GM21423 (cell line): ENCODE data around the gene NTNG1.

ENCODE experiments used
- ATAC-seq: cut with Tn5 transposase; IDR thresholded peaks from one replicate; pipeline ENCODE4 v1.9.1; 2021; ENCODE audit warnings: mild to moderate bottlenecking, moderate library complexity; ENCODE audit not compliant: unreplicated experiment

NTNG1 gene

DNA sequence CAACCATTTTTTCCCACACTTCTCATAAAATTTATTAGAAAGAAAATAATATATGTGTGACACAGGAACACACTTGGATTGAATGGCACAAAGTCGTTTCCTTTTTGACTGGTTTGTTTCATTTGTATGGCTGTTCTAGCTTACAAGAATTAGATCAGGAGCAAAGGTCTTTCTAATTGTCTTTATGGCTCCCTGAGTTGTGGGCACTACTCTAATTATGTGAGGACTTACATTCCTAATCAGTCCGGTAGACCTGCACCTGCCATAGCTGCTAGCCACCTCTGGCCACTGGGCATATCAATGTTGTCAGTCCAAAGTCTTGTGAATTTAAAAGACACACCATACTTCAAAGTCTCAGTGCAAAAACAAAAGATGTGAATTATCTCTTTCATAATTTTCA, 346.7 kb downstream of the NTNG1 start:
- no peak for ATAC-seq

DNA sequence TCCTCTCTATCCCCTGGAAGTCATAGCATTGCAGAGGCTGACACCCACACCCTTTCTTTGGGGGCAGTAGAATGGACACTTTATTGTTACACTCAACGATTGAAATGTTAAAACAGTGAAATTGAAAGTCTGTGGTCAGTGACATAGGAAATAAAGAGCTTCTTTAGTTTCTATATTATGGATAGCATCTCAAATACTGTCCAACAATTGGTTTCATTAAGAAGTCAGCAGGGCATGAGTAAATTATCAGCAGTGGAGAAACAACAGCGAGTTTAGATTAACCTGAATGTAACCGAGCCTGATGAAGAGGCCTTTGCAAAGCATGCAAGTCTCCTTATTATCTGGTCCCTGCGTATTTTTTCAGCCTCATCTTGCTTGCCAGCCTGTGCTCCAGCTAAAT, 350.7 kb downstream of the NTNG1 start:
- no peak for ATAC-seq

DNA sequence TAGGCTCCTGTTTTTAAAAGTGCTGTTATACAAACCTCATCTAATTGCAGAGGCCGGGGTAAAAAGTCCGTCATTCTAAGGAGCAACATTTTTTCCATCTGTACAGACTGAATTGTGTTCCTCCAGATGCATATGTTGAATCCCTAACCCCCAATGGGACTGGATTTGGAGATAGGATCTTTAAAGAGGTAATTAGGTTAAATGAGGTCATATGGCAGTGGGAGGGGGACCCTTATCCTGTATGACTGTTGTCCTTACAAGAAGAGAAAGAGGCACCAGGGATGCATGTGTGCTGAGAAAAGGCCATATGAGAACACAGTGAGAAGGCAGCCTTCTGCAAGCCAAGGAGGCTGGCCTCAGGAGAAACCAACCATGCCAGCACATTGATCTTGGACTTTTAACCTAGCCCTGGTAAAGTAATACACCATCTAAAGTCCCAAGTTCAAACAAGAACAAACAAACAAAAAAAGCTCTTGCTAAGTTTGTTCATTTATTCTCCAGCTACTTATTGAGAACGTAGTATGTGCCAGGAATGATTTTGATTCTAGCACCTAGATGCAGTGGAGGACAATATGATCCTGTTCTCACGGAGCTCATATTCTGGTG, 352.4 kb downstream of the NTNG1 start:
- ATAC-seq, result no peak

DNA sequence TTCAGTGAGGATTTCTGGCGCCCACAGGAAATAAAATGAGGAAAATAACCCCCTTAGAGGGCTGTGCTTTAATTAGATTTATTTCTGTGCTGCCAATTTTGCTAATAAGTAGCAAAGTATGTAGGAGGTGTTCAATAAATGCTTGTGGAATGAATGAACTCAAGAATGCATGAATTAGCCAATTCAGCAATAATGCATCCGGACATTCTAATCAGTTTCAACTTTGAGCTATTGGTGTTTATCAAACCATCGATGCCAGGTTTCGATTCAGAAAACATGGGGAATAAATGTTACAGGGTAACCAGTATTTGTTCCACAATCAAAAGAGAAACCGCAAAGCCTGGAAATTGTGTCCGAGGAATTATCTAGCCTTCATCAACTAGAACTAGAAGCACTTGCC, 353.2 kb downstream of the NTNG1 start:
- ATAC-seq, result no peak

DNA sequence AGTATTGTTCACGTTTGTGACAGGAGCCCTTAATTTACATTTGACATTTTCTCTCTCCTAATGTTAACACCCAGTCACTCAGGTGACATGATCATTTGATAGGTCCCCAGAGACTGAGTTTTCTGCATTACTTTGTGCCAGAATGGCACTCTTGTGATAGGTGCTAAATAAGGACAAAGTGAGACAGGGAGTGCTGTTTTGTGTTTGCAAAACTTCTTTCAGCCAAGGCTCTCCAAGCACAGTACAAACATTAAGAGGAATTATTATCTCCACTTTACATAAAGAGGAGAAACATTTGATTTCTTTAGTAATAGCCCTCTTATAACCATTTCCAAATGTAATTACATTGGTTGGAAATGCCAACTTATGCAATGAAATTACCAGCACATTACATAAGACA, 355.2 kb downstream of the NTNG1 start:
- ATAC-seq, result no peak

DNA sequence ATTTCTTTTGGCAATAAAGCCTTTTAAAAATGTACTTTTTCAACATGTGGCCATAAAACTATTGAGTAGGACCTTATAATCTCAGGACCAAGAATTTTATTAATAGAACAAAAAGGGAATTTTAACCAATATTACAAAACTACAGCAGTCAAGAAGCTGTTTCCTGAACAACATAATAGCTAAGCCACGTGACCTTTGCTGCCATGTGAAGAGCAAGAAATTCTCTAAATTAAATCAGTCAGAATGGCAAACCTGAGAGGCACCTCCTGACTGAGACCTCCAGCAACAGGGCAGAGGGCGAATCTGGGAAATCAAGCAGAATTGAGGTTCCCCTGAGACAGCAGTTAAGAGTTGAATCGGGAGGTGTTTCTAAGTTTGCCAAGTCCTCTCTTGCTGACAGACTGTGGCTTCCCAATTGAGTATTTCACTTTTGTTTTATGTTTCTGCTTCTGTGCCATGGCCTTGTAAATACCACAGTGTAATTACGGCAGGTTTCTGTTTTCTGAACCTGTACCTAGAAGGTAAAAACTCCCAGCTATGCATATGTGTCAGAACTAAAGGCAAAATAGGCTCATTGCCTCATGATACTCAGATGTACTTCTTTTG, 358.4 kb downstream of the NTNG1 start:
- ATAC-seq, result peak; percentile 97

DNA sequence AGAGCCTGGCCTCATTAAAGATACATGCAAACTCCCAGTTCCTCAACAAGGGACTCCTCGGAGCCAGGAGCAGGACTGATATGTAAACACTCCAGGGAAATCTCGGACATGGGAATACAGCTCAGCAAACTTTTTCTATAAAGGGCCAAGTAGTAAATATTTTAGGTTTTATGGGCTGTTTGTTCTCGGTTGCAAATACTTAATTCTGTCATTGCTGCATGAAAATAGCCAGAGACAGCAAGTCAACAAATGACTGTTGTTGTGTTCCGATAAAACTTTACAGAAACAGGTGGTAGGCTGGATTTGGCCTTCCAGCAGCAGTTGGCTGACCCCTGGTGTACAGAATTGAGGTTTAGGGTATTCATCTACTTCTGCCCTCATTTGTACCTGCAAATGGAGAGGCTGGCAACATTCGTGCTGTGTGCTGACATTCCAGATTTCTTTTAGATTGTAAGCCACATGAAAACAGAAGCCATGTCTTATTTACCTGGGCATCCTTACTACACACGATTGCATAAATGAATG, 360.3 kb downstream of the NTNG1 start:
- ATAC-seq, result no peak

DNA sequence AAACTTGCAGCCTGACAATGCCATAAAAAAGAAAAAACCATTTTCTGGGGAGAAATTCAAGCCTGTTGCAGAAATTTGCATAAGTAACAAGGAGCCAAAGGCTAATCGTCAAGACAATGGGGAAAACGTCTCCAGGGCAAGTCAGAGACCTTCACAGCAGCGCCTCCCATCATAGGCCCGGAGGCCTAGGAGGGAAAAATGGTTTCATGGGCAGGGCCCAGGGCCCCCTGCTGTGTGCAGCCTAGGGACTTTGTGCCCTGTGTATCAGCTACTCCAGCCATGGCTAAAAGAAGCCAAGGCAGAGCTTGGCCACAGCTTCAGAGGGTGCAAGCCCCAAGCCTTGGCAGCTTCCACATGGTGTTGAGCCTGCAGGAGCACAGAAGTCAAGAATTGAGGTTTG, 369.5 kb downstream of the NTNG1 start:
- no peak for ATAC-seq

DNA sequence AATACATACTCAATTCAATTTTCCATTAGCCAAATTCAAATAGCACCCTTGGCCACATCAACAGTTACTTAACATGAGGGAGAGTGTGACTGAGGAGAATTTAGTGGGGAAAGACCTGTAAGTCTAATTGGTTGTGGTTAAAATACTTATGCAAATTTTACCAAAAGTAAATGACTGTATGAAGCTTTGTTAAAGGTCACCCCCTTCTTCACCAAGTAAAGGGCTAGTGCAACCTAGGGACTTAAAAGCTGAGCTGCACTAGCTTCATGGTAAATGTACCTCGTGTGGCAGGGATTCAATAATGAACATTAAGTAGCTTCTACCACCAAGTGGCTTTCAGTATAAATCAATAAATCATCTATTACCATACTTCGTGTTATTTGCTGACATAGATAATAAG, 372.0 kb downstream of the NTNG1 start:
- ATAC-seq, result no peak

DNA sequence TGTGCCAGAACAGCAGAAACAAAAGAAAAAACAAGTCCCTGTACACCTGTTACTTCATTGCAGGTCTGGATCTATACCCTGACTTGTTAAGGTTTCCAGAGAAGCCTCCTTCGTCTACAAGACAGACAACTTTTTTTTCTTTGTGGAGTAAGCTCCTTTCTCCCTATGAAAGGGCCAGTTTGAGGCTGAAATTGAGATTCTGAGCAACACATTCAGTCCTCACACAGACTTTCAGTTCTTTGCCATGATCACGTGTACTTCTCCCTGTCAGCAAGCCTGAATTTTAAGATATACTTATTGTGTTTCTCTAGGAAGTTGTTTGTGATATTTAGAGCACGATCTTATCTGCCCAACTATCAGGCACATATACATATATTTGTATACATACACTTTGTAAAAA, 374.0 kb downstream of the NTNG1 start:
- ATAC-seq, result no peak

DNA sequence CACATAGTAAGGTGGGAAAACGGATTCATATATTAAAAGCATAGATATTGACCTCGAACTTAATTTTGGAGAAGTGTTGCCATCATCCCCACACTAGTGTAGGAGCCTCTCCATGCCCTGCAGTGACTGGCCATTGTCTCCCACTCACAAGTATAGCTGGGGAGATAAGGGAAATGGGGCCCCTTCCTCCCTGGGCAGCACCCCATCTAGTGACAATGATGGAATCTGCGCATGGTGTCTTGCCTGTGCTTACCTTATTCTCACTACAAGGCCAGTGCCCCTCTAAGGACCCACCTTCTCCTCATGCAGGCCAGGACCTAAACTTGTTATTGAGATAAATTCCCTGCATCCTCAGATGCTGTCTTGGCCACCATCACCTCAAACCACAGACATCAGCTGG, 374.9 kb downstream of the NTNG1 start:
- ATAC-seq, result no peak

DNA sequence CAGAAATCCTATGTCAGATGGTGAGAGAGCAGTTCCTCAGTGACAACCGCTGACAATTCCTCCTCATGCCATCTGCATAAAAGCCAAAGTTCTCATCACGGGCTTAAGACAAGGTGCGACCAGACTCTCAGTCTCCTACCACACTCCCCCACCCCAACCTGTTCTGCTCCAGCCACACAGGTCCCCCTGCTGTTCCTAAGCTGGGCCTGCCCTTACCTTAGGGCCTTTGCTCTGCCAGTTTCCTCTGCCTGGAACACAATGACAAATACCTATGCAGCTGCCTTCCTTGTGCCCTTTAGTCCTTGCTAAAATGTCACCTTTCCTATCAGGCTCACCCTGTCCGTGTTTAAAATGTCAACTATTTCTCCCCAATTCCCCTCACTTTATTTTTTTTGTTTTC, 382.2 kb downstream of the NTNG1 start:
- no peak for ATAC-seq

DNA sequence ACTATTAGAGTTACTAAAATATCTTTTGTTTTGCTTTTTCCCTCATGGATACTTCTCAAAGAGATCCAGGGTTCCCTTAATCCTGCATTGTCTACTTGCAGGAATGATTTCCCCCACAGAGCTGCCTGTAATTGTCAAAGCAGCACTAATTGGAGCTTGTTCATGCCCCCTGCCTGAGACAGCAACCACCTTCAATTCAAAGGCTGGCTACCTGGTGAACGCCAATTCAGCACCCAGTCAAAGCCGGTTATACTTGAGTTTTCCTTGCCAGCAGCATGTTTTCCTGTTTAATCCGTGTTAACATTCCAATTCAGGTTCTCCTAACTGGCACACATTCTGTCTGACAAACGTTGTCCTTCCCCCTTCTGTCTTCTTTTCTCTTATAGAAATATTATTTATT, 382.9 kb downstream of the NTNG1 start:
- no peak for ATAC-seq

DNA sequence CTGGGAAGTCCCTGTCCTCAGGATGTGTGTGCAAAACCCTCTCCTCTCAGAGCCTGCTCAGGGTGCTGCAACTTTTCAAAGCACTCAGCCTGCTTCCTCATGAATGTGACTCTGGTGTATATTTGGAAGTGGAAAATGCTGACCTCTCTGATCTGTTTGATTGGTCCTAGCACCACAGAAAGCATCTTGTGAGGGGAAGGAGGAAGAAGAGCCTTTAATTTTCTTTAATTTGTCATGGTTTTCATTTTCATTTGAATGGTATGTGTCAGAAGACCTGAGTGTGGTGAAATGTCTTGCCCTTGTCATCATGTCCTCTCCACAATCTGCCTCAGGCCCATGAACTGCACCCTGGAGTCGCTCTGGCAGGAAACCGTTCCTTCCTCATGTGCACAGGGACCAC, 383.5 kb downstream of the NTNG1 start:
- ATAC-seq, result no peak

DNA sequence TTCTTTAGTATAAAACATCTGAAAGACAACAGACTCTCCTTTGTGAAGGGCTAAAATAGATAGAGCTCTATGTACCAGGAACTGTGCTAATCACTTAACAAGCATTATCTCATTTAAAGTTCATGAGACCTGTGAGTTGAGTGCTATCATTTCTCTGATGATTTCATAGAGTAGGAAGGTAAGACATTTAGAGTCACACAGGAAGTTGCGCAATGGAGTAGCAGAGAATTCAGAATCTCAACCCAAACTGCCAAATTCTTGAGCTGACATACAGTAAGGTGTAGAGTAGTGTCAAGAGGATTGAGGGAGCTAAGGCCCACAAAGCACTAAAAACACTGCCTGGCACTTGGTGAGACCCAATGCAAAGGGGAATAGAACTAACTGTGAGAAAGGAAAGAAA, 384.3 kb downstream of the NTNG1 start:
- ATAC-seq, result no peak

DNA sequence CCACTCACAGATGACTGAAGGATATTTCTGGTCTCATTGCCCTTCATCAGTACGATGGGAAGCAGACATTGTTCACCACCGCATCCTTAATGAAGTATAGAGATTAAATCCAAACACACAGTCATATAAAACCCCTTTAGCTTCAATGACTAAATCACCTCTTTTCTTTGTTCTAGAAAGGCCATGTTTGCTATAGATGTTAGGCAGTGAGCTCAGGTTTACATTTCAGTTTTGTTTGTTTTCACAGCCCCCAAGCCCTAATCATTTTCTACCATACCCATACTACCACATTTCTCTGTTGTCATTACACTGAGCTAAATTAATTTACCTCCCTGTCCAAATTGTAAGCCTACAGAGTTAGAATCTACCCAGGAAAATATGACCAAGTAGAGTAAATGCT, 385.1 kb downstream of the NTNG1 start:
- ATAC-seq, result no peak

DNA sequence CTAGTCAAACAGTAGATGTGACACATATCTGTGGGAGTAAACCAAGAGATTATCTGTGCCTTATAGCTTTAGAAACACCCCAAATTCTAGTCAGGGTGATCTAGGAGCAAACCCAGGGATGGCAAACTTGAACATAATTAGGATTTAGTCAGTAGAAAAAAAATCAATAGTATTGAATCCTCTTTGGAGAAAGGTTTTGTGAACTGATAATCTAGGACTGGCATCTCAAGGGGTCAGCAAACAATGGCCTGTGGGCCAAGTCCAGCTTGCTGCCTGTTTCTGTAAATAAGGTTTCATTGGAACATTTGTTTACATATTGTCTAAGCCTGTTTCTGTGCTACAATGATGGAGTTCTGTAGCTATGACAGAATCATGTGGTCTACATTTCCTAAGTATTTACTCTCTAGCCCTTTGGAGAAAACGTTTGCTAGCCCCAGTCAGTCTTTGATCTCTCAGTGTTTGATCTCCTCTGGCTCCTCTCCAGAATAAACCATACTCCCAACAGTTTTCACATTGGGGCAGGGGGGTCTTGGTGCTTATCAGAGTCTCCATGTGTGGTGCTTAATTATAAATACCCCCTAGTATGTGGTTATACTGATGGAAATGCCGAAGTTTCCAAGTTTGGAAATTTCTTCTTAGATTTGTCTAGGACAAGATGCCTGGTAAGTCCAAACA, 385.8 kb downstream of the NTNG1 start:
- ATAC-seq, result no peak

DNA sequence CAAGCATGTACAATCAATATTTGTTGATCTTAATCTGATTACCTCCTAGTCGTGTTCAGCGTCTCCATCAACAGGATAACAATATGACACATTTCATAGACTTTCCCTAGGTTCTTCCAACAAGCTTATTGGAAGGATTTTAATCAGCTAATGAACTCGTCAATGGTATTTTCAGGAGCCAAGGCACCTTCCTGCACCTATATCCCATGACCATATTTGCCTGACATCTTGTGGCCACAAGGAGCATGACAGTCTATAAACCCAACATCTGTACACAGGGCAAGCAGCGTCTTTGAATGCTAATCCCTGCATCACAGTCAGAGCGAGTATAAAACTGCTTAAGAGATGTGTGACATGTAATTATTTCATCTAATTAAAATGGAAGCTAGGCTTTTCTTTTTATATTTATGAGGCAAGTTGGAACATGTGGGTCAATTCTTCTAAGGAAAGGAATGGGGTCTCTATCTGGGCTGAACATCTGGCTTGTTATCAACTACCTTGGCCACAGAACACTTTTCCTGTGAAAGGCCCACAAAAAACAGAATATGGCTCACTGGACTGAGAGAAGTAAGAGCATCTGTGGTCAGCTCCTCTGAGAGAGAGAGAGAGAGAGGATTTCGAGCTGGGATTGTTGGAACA, 388.8 kb downstream of the NTNG1 start:
- peak; percentile 95 for ATAC-seq

DNA sequence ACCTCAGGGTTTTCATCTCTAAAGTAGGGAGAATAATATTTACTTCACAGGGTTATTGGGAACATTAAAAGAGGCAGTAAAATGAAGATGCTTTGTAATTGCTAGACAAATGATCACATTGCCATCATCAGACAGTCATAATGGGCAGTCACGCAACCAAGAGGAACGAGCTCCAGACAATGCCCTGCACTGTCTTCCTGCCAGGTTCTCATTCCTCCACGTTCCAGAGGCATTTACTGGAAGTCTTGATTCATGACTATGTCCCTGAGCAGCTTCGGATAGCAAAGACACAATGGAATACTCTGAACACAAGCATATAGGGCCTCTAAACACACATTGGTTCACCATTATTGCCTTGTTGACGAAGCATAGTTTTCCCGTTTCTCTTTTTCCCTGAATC, 389.7 kb downstream of the NTNG1 start:
- ATAC-seq, result no peak

DNA sequence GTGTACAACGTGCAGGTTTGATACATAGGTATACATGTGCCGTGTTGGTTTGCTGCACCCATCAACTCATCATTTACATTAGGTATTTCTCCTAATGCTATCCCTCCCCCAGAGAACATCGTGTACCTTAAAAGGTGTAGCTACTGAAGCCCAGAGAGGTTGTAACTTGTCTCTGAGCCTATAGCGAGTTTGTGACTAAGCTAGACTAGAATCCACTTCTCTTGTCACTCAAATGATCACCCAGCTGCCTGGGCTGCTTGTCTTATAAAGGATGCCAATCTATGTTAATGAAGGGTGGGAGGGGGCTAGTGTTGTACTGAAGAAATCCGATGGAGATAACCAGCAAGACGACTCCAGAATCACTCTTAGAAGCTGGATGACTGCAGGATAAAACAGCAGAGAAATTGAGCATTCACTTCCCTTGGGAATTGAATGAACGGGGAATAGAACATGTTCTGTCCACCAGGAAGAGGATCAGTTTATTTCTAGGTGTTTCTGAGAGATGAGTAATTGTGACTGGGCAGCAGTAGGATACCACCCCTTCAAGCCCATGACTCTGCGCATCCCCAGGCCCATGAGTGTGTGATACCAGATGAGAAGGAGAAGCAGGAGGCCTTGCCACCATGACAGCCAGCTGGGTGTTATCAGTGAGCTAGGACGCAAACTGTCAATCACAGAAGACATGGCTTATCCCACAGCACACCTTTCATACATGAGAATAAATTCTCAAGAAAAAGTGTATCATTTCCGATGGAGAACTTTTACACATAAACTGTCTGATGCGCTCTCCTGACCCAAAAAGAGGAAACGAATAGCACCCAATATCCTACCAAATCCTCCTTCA, 390.4 kb downstream of the NTNG1 start:
- ATAC-seq, result no peak

DNA sequence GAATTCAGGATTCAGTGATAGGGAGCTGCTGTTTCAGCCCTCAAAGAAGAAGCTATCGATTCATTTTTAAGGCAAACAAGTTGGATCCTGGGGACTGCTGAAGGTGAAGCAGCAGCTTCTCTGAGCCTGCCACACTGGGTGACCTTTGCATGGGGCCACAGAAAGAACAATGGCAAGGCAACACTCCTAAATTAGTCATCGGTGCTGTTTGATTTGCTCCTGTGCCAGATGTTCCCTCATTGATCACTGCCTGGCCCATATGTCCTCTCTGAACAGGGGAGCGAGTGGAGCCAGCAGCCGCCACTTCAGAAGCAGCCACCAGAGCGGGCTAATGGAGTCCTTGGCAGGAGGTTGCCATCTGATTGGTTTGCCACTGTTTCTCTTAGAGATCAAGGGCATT, 391.5 kb downstream of the NTNG1 start:
- ATAC-seq, result no peak
